Right lobe of liver (tissue), 6 donors: ENCODE results near the gene ZNF282. TPM values are rescaled to one million over a fixed set of nuclear protein-coding genes. Genes with fewer than 3 reads are reported as not detected.

Source experiments
- ATAC-seq, 4 donors: fragments of 200-7000 bp; cut with Tn5 transposase; one replicate each; pipeline ENCODE4 v1.9.1; 2020; ENCODE audit warnings: mild to moderate bottlenecking in 4 of 4, moderate library complexity in 4 of 4
- DNase-seq, 3 donors: peaks; one replicate each; pipeline ENCODE4 v3.0.0-alpha.2; 2020
- H3K27ac ChIP-seq, 3 donors: fragments of 200-600 bp; one replicate each; pipeline ENCODE4 v1.8.0; 2022
- H3K27me3 ChIP-seq, 2 donors: fragments of 200-600 bp; one replicate each; pipeline ENCODE4 v1.8.0; 2022
- H3K36me3 ChIP-seq, 4 donors: fragments of 200-600 bp; sonication (generic) in 1 of 4; one replicate each; pipeline versions ENCODE4 v1.5.1 to v1.8.0; 2017 to 2022; ENCODE audit warnings: control low read depth in 1 of 4
- H3K4me1 ChIP-seq, 4 donors: fragments of 200-600 bp; sonication (generic) in 1 of 4; one replicate each; pipeline versions ENCODE4 v1.5.1 to v1.8.0; 2017 to 2022; ENCODE audit warnings: control low read depth in 1 of 4
- H3K4me3 ChIP-seq, 3 donors: fragments of 200-600 bp; one replicate each; pipeline ENCODE4 v1.8.0; 2022
- H3K9me3 ChIP-seq, 4 donors: fragments of 200-600 bp; sonication (generic) in 1 of 4; one replicate each; pipeline versions ENCODE4 v1.5.1 to v1.8.0; 2017 to 2022; ENCODE audit warnings: control low read depth in 1 of 4
- CTCF ChIP-seq, 4 donors: fragments of 200-600 bp in 3 of 4; fragments of 450-650 bp in 1 of 4; IDR thresholded peaks; one replicate each; pipeline versions ENCODE4 v1.5.1 to v1.8.0; 2016 to 2022; ENCODE audit warnings: antibody characterized with exemption in 4 of 4, mild to moderate bottlenecking in 2 of 4
- POLR2A ChIP-seq: fragments of 450-650 bp; IDR thresholded peaks from one replicate; pipeline ENCODE4 v1.6.1; 2017; ENCODE audit warnings: antibody characterized with exemption, mild to moderate bottlenecking
- WGBS: methylation state at CpG from one replicate; pipeline ENCODE4 v1.1.6; 2018; ENCODE audit warnings: low coverage, low lambda C conversion rate; ENCODE audit not compliant: insufficient coverage; ENCODE audit errors: missing lambda C conversion rate; 5-methylcytosine and 5-hydroxymethylcytosine counted together
- intact Hi-C, 2 donors: fragments of 100-400 bp; cut with DNase I; formaldehyde crosslinking; loops; one replicate each; pipeline versions ENCODE4 v1.11.2 to v1.14.1; 2022
- total RNA-seq, 6 experiments: library from RNA; depleted of rRNA in 2 of 6; stranded (reverse); fragments of >200 nt in 2 of 6; fragmentation: NEBNext Ultra II Directional in 3 of 6; extraction: Animal tissue kit (Norgen Biotek cat#: 25700) in 3 of 6; gene quantifications; one replicate each; pipeline versions ENCODE4 v1.1.0 to v1.2.4, GENCODE V29; 2016 to 2023
- donor health status: DM: no; HTN: yes; CAD: no.
- donor health status: DM: no; HTN: no; CAD: no.
- donor health status: DM: no; HTN: no; CAD: no.
- donor health status: DM: no; HTN: yes; CAD: no.
- donor health status: DM: no; HTN: yes; CAD: no.

The ZNF282 gene
- total RNA-seq, 6 experiments from 2014 or later = 7.1 to 13.2 (median 10.0) TPM

GRCh38 chr7:149256568-149256967, 61.2 kb downstream of the ZNF282 start:
- H3K36me3 ChIP-seq = peaks cover 0 to 43% (median 22%) of the 10 kb centered on the region in 4 donors
- no peak overlapping the region for H3K27ac ChIP-seq
- no peak for DNase-seq
- no peaks in the 10 kb centered on the region for H3K4me1 ChIP-seq
- no peaks in the 10 kb centered on the region for H3K9me3 ChIP-seq
- 91% methylated on average over 4 of the region's 4 CpGs for WGBS
- no peaks in the 10 kb centered on the region for H3K27me3 ChIP-seq
- intact Hi-C loops = no loop called here
- no peak for TF ChIP-seq POLR2A
- TF ChIP-seq CTCF (IDR thresholded peaks at IDR 0.05) = no peak
- ATAC-seq = no peak
- no peak overlapping the region for H3K4me3 ChIP-seq

- Histone ChIP-seq H3K4me1 (no peaks in the 10 kb centered on the region), H3K4me3 (no peak overlapping the region), H3K27me3 (no peaks in the 10 kb centered on the region), H3K36me3 (peaks cover 0 to 37% (median 18%) of the 10 kb centered on the region in 4 donors), H3K27ac (no peak overlapping the region), H3K9me3 (no peaks in the 10 kb centered on the region)
- TF ChIP-seq POLR2A = no peak
- no peak for TF ChIP-seq CTCF (IDR thresholded peaks at IDR 0.05)
- no peak for DNase-seq
- ATAC-seq = no peak
- WGBS = no CpG with 5 or more reads among the region's 2 CpGs
- intact Hi-C loops = no loop called here
Observed at GRCh38 chr7:149257146-149257545, 61.8 kb downstream of the ZNF282 start.

DNA sequence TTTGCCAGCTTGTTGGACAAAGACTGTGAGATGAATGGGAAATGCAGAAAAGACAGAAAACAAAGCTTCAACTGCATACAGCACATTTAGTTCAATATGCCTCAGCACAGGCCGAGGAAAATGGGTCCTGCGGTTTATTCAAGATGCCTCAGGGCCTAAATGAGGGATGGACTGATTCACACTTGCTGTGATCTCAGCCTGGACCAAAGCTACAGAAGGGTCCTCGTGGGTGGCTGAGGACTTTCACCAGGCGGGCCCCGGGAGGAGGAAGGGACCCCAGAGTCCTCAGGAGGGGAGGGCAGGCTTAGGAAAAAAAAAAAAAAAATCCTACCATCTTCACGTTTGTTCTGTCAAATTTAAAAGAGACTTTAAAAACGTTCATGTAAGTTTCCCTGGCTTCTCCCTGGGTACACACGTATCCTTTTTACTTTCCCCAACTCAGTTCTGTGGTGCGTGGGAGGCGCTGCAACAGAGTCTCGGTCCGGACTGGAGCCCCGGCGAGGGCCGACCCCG, 66.0 kb downstream of the ZNF282 start:
- TF ChIP-seq CTCF (IDR thresholded peaks at IDR 0.05) (no peak), POLR2A (no peak)
- Histone ChIP-seq H3K27ac (peak overlapping the region; percentile 53 to 80 (median 73)), H3K9me3 (no peaks in the 10 kb centered on the region), H3K4me1 (no peaks in the 10 kb centered on the region), H3K4me3 (peak overlapping the region; percentile 46 to 59 (median 47)), H3K36me3 (peaks cover 0 to 4% (median under 1%) of the 10 kb centered on the region in 4 donors), H3K27me3 (no peaks in the 10 kb centered on the region)
- DNase-seq (no peak), ATAC-seq (peak in 3 of 4 donors; percentile 1 to 5 (median 3))
- WGBS = 1% methylated on average over 16 of the region's 16 CpGs
- intact Hi-C loops = no loop called here

DNA sequence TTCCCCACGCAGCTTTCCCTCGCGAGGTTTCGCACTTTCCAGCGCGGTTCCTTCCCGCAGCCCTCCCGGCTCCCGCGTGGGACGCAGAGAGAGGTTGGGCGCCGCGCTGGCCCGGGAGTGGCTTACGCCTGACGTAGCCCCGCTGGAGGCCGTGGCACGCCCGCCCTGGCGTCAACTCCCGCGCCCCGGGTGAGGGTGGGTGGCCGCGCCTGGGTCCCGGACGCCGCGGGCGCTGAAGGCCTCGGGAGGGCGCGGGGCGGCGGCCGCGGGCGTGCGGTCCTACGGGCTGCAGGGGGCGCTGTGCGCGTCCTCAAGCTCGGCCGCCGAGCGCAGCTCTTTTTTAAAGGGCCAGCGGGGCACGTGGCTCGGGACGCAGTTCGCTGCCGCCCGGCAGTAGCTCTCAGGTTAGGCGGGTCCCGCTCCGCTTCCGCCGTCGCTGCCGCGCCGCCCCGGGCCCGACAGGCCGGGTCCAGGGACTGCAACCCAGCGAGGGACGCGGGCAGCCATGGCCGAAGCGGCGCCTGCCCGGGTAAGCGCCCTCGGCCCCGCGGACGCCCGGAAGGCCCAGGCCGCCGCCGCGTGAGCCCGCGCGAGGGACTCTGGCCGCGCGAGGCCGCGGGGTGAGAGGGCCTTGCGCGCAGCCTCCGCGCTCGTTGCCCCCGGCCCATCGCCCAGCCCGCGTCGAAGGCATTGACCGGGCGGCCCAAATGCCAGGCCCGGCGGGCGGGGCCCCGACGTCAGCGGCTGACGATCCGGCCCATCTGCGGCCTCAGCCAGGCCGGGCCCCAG, 66.7 kb downstream of the ZNF282 start, which contains the start of gene ZNF783:
Gene ZNF783, plus strand, starts transcription at position 368 of the 789 bp plus-strand sequence. Its CDS starts 138 bp downstream, at position 506.
- intact Hi-C loops = no loop called here
- no peaks in the 10 kb centered on the region for H3K4me1 ChIP-seq
- peak; percentile 37 for TF ChIP-seq POLR2A
- TF ChIP-seq CTCF (IDR thresholded peaks at IDR 0.05) = peak; percentile 88 to 99 (median 92)
- ATAC-seq (peak; percentile 95 to 98 (median 96)), DNase-seq (peak; percentile 87 to 90 (median 87))
- peaks cover 0 to 7% (median 3%) of the 10 kb centered on the region in 4 donors for H3K36me3 ChIP-seq
- H3K4me3 ChIP-seq = peak within 1 kb of the TSS; percentile 46 to 59 (median 47)
- H3K27me3 ChIP-seq = no peaks in the 10 kb centered on the region
- WGBS = 0% methylated on average over 5 of the region's 115 CpGs
- H3K9me3 ChIP-seq = no peaks in the 10 kb centered on the region
- H3K27ac ChIP-seq = peak within 1 kb of the TSS; percentile 53 to 80 (median 73)
